PC-3 (cell line): Measurements from ENCODE around the gene COL27A1. TPM values are rescaled to one million over a fixed set of nuclear protein-coding genes. Genes with fewer than 3 reads are reported as not detected.

ENCODE experiments used
- ATAC-seq: fragments of 200-7000 bp; cut with Tn5 transposase; 2 replicates; pipeline ENCODE4 v1.9.1; 2020; ENCODE audit warnings: mild to moderate bottlenecking, moderate library complexity
- BruUV-seq: library from RNA; stranded (reverse); fragments of 400-500 nt; replicated peaks from 2 replicates; lab custom pipeline; 2021; lab: Mats Ljungman, UMichigan
- CTCF ChIA-PET: fragments of 300-600 bp; sonication (Branson Sonifier 250); formaldehyde crosslinking; loops from one replicate; lab custom pipeline; 2022; ENCODE audit warnings: antibody characterized with exemption; lab: Charles Lee
- POLR2A ChIA-PET: fragments of 300-600 bp; sonication (Branson Sonifier 250); formaldehyde crosslinking; loops from one replicate; lab custom pipeline; 2022; ENCODE audit warnings: antibody characterized with exemption; ENCODE audit not compliant: unreplicated experiment; lab: Charles Lee
- DNase-seq: peaks from one replicate; pipeline ENCODE4 v3.0.0-alpha.2; 2015
- H2AFZ ChIP-seq: fragments of 300-600 bp; sonication (generic); 2 replicates; pipeline ENCODE4 v1.6.0; 2016; ENCODE audit warnings: antibody characterized with exemption, low read length
- H3F3A ChIP-seq: fragments of 300-600 bp; sonication (generic); one replicate; pipeline ENCODE4 v1.6.0; 2017; ENCODE audit warnings: antibody characterized with exemption, low read length, control low read depth, mild to moderate bottlenecking; ENCODE audit not compliant: unreplicated experiment
- H3K27ac ChIP-seq: fragments of 300-600 bp; sonication (generic); 2 replicates; pipeline ENCODE4 v1.5.1; 2016; ENCODE audit warnings: mild to moderate bottlenecking, low read length
- H3K27me3 ChIP-seq: fragments of 300-600 bp; sonication (generic); 2 replicates; pipeline ENCODE4 v1.6.1; 2016; ENCODE audit warnings: low read length, mixed read lengths
- H3K36me3 ChIP-seq: fragments of 300-600 bp; sonication (generic); 2 replicates; pipeline ENCODE4 v1.6.1; 2016; ENCODE audit warnings: low read depth, mixed run types, low read length, mixed read lengths
- H3K4me1 ChIP-seq: fragments of 300-600 bp; sonication (generic); 2 replicates; pipeline ENCODE4 v1.5.1; 2016; ENCODE audit warnings: low read length; ENCODE audit not compliant: insufficient read depth
- H3K4me2 ChIP-seq: fragments of 300-600 bp; sonication (generic); 2 replicates; pipeline ENCODE4 v1.6.0; 2016; ENCODE audit warnings: low read length
- H3K4me3 ChIP-seq: fragments of 300-600 bp; sonication (generic); 2 replicates; pipeline ENCODE4 v1.5.1; 2016; ENCODE audit warnings: mild to moderate bottlenecking, low read length, mixed read lengths
- H3K79me2 ChIP-seq: fragments of 300-600 bp; sonication (generic); 2 replicates; pipeline ENCODE4 v1.6.1; 2017; ENCODE audit warnings: low read length, mixed read lengths
- H3K9ac ChIP-seq: fragments of 300-600 bp; sonication (generic); 2 replicates; pipeline ENCODE4 v1.6.0; 2016; ENCODE audit warnings: mild to moderate bottlenecking, low read length
- H3K9me2 ChIP-seq: fragments of 300-600 bp; sonication (generic); replicated peaks from 2 replicates; pipeline ENCODE4 v1.6.1; 2016; ENCODE audit warnings: mixed run types, low read length, mixed read lengths
- H3K9me3 ChIP-seq: fragments of 300-600 bp; sonication (generic); 2 replicates; pipeline ENCODE4 v1.6.1; 2016; ENCODE audit warnings: low read length, mixed read lengths
- H4K20me1 ChIP-seq: fragments of 300-600 bp; sonication (generic); 2 replicates; pipeline ENCODE4 v1.6.1; 2016; ENCODE audit warnings: low read length, mixed read lengths
- EZH2 ChIP-seq: fragments of 300-600 bp; sonication (generic); IDR thresholded peaks from one replicate; pipeline ENCODE4 v1.6.1; 2017; ENCODE audit warnings: antibody characterized with exemption, mild to moderate bottlenecking, low read length; ENCODE audit not compliant: unreplicated experiment
- EZH2phosphoT487 ChIP-seq: fragments of 300-600 bp; sonication (generic); IDR thresholded peaks from 2 replicates; pipeline ENCODE4 v1.6.1; 2018; ENCODE audit warnings: mild to moderate bottlenecking, antibody characterized with exemption, low read length, borderline replicate concordance
- intact Hi-C: fragments of 100-400 bp; cut with micrococcal nuclease; formaldehyde crosslinking; loops from 2 replicates; pipeline ENCODE4 v1.9.0; 2023
- total RNA-seq: library from RNA; depleted of rRNA; stranded (reverse); fragments of >200 nt; gene quantifications from 2 replicates; pipeline ENCODE4 v1.2.3, GENCODE V29; 2014
- TF ChIP-seq, protein P1 (sequence below): fragments of 300-600 bp; sonication (generic); conservative IDR thresholded peaks from 2 replicates; pipeline ENCODE4 v1.5.1; 2017; ENCODE audit warnings: antibody characterized with exemption, low read depth, mild to moderate bottlenecking, low read length

COL27A1 gene
- total RNA-seq, 1 experiment from 2014 or later, result 4.3 TPM

DNA sequence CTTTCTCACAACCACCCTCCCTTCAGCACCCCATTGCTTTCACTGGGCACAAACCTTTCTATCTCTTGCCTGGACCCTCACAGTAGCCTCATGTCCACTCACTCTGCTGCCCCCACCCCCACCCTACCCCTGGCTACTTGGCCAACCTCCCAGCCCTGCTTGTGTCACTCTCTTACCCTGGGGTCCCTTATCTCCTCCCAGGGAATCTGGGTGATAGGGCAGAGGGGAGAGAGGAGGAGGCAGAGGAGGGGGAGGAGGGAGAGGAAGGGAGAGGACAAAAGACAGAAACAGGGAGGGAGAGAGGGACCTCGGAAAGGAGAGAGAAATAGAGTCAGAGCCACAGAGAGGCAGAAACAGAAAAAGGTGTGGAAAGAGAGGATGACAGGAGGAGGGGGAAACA lies 31.2 kb upstream of the COL27A1 start:
- no TSS peak for BruUV-seq
- H3K27ac ChIP-seq, result no peak overlapping the region
- H4K20me1 ChIP-seq, result no peaks in the 10 kb centered on the region
- no peaks in the 10 kb centered on the region for H3K9me2 ChIP-seq
- H3K27me3 ChIP-seq, result no peaks in the 10 kb centered on the region
- no peaks in the 10 kb centered on the region for H3K79me2 ChIP-seq
- intact Hi-C loops, result no loop called here
- no peak overlapping the region for H3K4me2 ChIP-seq
- POLR2A ChIA-PET, result no interaction called here
- no peaks in the 10 kb centered on the region; the same call in 1 of the 2 replicates for H3K4me1 ChIP-seq
- DNase-seq, result no peak
- CTCF ChIA-PET, result no interaction called here
- H3K9ac ChIP-seq, result no peak overlapping the region
- no peak for ATAC-seq
- H2AFZ ChIP-seq, result no peak overlapping the region
- no peak overlapping the region for H3K4me3 ChIP-seq
- H3F3A ChIP-seq, result no peaks in the 10 kb centered on the region
- TF ChIP-seq EZH2 (no peak), EZH2phosphoT487 (no peak)
- TF ChIP-seq, protein P1, sequence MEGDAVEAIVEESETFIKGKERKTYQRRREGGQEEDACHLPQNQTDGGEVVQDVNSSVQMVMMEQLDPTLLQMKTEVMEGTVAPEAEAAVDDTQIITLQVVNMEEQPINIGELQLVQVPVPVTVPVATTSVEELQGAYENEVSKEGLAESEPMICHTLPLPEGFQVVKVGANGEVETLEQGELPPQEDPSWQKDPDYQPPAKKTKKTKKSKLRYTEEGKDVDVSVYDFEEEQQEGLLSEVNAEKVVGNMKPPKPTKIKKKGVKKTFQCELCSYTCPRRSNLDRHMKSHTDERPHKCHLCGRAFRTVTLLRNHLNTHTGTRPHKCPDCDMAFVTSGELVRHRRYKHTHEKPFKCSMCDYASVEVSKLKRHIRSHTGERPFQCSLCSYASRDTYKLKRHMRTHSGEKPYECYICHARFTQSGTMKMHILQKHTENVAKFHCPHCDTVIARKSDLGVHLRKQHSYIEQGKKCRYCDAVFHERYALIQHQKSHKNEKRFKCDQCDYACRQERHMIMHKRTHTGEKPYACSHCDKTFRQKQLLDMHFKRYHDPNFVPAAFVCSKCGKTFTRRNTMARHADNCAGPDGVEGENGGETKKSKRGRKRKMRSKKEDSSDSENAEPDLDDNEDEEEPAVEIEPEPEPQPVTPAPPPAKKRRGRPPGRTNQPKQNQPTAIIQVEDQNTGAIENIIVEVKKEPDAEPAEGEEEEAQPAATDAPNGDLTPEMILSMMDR, result no peak
- no peaks in the 10 kb centered on the region for H3K36me3 ChIP-seq
- no peaks in the 10 kb centered on the region for H3K9me3 ChIP-seq

DNA sequence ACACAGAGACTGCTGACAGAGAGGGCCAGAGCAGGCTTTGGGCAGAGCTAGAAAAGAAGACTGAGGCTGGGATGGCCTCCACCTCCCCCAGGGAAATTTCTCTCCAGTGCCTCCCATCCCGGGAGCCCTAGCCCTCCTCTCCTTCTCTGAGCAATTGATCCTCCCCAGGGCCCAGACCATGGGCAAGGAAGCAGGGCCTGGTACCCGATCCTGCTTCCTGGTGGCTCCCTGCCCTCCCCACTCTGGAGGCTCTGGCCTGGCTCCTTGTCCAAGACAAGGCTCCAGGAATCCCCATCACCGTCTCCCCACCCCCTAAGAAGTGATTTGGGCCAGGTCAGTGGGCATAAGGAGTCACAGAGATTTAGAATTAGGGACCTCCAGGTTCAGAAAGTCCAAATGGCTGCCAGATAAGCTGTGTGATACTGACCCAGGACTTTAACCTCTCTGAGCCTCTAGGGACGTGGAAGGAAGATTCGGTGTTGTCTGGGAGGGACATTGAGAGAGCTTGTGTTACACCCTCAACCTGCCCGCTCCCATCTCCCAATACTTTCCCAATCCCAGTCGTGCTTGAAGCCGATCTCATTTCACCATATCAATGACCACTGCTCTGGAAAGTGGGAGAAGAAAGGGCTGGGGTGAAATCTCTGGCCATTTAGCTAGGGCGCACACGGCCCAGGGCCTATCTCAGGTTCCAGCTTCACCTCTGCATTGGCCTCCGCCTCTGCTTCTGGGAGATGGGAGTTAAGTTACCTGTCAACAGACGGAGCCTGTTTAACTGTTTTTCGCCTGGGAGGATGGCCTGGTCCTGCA lies 30.5 kb upstream of the COL27A1 start:
- no TSS peak for BruUV-seq
- CTCF ChIA-PET, result no interaction called here
- H2AFZ ChIP-seq, result no peak overlapping the region
- H3K27me3 ChIP-seq, result no peaks in the 10 kb centered on the region
- DNase-seq, result no peak
- H4K20me1 ChIP-seq, result no peaks in the 10 kb centered on the region
- no peaks in the 10 kb centered on the region for H3K4me1 ChIP-seq
- no peaks in the 10 kb centered on the region for H3K79me2 ChIP-seq
- no peaks in the 10 kb centered on the region for H3K9me3 ChIP-seq
- no peak for ATAC-seq
- no peak for TF ChIP-seq EZH2phosphoT487
- TF ChIP-seq EZH2, result no peak
- TF ChIP-seq, protein P1, result no peak
- no peaks in the 10 kb centered on the region for H3K9me2 ChIP-seq
- H3K4me3 ChIP-seq, result no peak overlapping the region
- no peak overlapping the region for H3K4me2 ChIP-seq
- intact Hi-C loops, result no loop called here
- H3K9ac ChIP-seq, result no peak overlapping the region
- H3F3A ChIP-seq, result no peaks in the 10 kb centered on the region
- H3K36me3 ChIP-seq, result no peaks in the 10 kb centered on the region
- POLR2A ChIA-PET, result no interaction called here
- no peak overlapping the region for H3K27ac ChIP-seq

DNA sequence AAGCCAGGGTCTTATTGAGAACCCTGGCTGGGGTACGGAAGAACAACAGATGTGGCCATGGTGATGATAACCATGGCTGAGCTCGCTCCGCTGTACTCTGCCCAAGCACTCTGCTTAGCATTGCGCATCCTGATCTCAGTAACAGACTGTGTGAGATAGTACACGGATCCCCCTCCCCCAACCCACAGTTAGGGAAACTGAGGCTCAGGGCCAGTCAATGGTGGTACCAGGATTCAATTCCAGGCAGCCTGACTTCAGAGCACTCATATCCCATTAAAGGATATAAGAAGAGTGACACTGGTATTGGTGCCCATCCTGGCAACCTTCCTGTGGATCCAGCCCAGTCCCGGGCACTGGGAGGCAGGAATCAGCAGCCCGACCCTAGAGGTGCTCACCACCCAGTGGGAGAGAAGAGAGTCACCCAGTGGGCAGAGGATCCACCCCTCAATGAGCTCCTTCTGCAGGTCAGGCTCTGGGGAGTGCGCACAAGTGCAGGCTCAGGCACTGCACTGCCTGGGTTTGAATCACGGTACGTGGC lies 29.8 kb upstream of the COL27A1 start:
- Histone ChIP-seq H3K27me3 (no peaks in the 10 kb centered on the region), H3K4me2 (no peak overlapping the region), H3F3A (no peaks in the 10 kb centered on the region), H3K9me2 (no peaks in the 10 kb centered on the region), H3K36me3 (no peaks in the 10 kb centered on the region), H3K9me3 (no peaks in the 10 kb centered on the region), H3K27ac (no peak overlapping the region), H2AFZ (no peak overlapping the region), H3K79me2 (no peaks in the 10 kb centered on the region), H3K4me1 (no peaks in the 10 kb centered on the region), H3K4me3 (no peak overlapping the region), H3K9ac (no peak overlapping the region), H4K20me1 (no peaks in the 10 kb centered on the region)
- ChIA-PET POLR2A (no interaction called here), CTCF (no interaction called here)
- TF ChIP-seq EZH2phosphoT487, result no peak
- TF ChIP-seq EZH2, result no peak
- TF ChIP-seq, protein P1, result no peak
- BruUV-seq, result no TSS peak
- DNase-seq (no peak), ATAC-seq (no peak)
- intact Hi-C loops, result no loop called here
